Smooth muscle cell of bladder (primary cell): ENCODE results near the gene CEPT1. TPM values are rescaled to one million over a fixed set of nuclear protein-coding genes. Genes with fewer than 3 reads are reported as not detected.

ENCODE experiments used
- total RNA-seq: library from RNA; depleted of rRNA; stranded (reverse); fragments of >200 nt; gene quantifications from 2 replicates; pipeline ENCODE4 v1.2.3, GENCODE V29; 2014

CEPT1 gene
- total RNA-seq: 35.6 and 56.9 TPM in 2 replicates

GRCh38 chr1:111139956-111140679 lies at the start of gene CEPT1, which contains the start of gene DRAM2:
Gene CEPT1, plus strand, starts transcription at chr1:111140223. Its CDS starts 7,492 bp downstream, at chr1:111147715.
Gene DRAM2, minus strand, starts transcription at chr1:111140093. Its CDS starts 8,539 bp downstream, at chr1:111131554.

GRCh38 chr1:111199881-111200801 lies 60.1 kb downstream of the CEPT1 start, which contains the start of gene DENND2D:
Gene DENND2D, minus strand, starts transcription at chr1:111200646. Its CDS starts 187 bp downstream, at chr1:111200459.

GRCh38 chr1:111227434-111227833 lies 87.4 kb downstream of the CEPT1 start, which contains the start of gene CHI3L2:
Gene CHI3L2, plus strand, starts transcription at chr1:111227713. Its CDS starts 17 bp downstream, at chr1:111227730.

Other genes starting within 250 kb of the CEPT1 start
- 10.0 and 12.9 TPM in 2 replicates for gene LRIF1, start 176.3 kb upstream of the CEPT1 start, total RNA-seq
- gene DRAM2, start 130 bp upstream of the CEPT1 start, total RNA-seq: 70.4 and 103 TPM in 2 replicates
- 6.3 and 10.1 TPM in 2 replicates for gene DENND2D, start 60.4 kb downstream of the CEPT1 start, total RNA-seq
- 0.28 and 1.4 TPM in 2 replicates for gene CHI3L2, start 87.5 kb downstream of the CEPT1 start, total RNA-seq
- not detected in 2 replicates for gene CHIA, start 150.6 kb downstream of the CEPT1 start, total RNA-seq